ENCODE results near the gene NCAM1. TPM values are rescaled to one million over a fixed set of nuclear protein-coding genes. Genes with fewer than 3 reads are reported as not detected.

Gene NCAM1
- total and polyA plus RNA-seq, 2 donors from 2014 or later = 1.7 to 3.0 TPM

DNA sequence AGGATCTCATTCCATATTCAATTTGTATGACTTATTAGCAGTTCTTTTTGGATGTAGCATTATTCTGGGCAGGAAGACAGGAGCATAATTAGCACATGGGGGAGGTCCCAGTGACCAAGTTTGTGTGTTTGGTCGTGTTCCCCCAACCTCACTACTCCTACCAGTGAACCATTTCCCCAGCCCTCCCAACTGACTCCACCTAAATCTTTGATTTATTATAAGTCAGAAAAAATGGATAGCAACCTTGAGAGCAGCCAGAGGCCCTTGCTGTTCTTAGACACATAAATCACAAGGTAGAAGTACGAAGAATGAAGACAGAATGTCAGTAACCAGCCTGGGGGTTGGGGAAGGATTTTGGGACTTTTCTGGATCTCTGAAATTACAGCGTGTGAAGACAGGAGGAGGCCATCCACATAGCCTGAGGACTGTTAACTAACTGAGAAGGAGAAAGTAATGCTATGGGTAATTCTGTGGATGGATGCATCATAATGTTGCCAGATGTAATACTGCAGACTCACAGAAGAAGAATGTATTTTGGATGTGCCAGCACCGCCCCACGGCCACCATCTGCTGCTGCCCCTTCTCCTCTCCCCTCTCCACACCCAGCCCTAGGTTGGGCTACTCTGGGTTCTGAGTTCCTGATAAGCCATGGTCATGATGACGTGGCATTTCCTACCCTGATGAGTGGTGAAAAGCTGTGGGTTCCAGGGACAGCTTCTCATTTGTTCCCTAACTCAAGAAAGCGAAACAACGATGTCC is 228.9 kb downstream of the NCAM1 start:
- Histone ChIP-seq H3K27ac (ENCODE audit: low read depth in 2 of 2, low read length in 2 of 2) (no peak overlapping the region), H3K9ac (ENCODE audit: low read length in 3 of 3) (no peak overlapping the region), H3K27me3 (ENCODE audit: control insufficient read depth, insufficient read depth, low read length) (no peaks in the 10 kb centered on the region), H3K4me3 (ENCODE audit: low read length in 3 of 3) (no peak overlapping the region), H3K9me3 (ENCODE audit: control insufficient read depth in 2 of 3, insufficient read depth in 1 of 3, low read length in 3 of 3) (no peaks in the 10 kb centered on the region), H3K36me3 (ENCODE audit: control insufficient read depth in 2 of 3, insufficient read depth in 3 of 3, low read length in 3 of 3) (no peaks in the 10 kb centered on the region), H3K4me1 (ENCODE audit: control insufficient read depth in 2 of 3, insufficient read depth in 2 of 3, low read depth in 1 of 3, low read length in 3 of 3) (no peaks in the 10 kb centered on the region)
- no peak for FAIRE-seq
- DNase-seq = no peak
- intact Hi-C loops (cut with DNase I) = no loop called here
- TF ChIP-seq CTCF (IDR thresholded peaks at IDR 0.05; ENCODE audit: borderline replicate concordance, extremely low read depth, insufficient read depth) = no peak

GRCh38 chr11:113192121-113192925 is 231.1 kb downstream of the NCAM1 start:
- intact Hi-C loops (cut with DNase I) = no loop called here
- Histone ChIP-seq H3K4me3 (ENCODE audit: low read length in 3 of 3) (no peak overlapping the region), H3K9ac (ENCODE audit: low read length in 3 of 3) (no peak overlapping the region), H3K36me3 (ENCODE audit: control insufficient read depth in 2 of 3, insufficient read depth in 3 of 3, low read length in 3 of 3) (no peaks in the 10 kb centered on the region), H3K4me1 (ENCODE audit: control insufficient read depth in 2 of 3, insufficient read depth in 2 of 3, low read depth in 1 of 3, low read length in 3 of 3) (no peaks in the 10 kb centered on the region), H3K27ac (ENCODE audit: low read depth in 2 of 2, low read length in 2 of 2) (no peak overlapping the region), H3K27me3 (ENCODE audit: control insufficient read depth, insufficient read depth, low read length) (no peaks in the 10 kb centered on the region), H3K9me3 (ENCODE audit: control insufficient read depth in 2 of 3, insufficient read depth in 1 of 3, low read length in 3 of 3) (no peaks in the 10 kb centered on the region)
- no peak for FAIRE-seq
- TF ChIP-seq CTCF (IDR thresholded peaks at IDR 0.05; ENCODE audit: borderline replicate concordance, extremely low read depth, insufficient read depth) = no peak
- DNase-seq = peak in 3 of 5 donors; percentile 31 to 62 (median 53)

DNA sequence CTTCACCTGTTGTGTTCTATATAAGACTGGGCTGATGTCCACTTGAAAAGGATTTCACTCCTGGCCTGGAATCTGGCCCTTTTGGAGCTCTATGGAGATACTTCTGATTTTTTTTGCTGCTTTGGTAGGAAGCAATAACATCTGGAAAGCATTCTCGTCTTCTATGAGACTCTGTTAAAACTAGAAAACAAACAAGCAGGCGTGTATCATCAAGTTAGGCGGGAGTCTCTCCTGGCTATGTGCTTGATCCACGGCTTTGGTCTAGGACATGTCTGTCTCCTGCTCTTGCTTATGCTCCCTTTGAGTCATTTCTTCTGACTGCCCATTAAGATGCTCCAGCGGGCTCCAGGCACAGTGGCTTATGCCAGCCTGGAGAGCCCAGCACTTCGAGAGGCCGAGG is 231.8 kb downstream of the NCAM1 start:
- intact Hi-C loops (cut with DNase I) = no loop called here
- FAIRE-seq = no peak

More for the DNA sequence above, 231.8 kb downstream of the NCAM1 start:
- Histone ChIP-seq H3K4me1 (ENCODE audit: control insufficient read depth in 2 of 3, insufficient read depth in 2 of 3, low read depth in 1 of 3, low read length in 3 of 3) (no peaks in the 10 kb centered on the region), H3K27me3 (ENCODE audit: control insufficient read depth, insufficient read depth, low read length) (no peaks in the 10 kb centered on the region), H3K36me3 (ENCODE audit: control insufficient read depth in 2 of 3, insufficient read depth in 3 of 3, low read length in 3 of 3) (no peaks in the 10 kb centered on the region), H3K9me3 (ENCODE audit: control insufficient read depth in 2 of 3, insufficient read depth in 1 of 3, low read length in 3 of 3) (no peaks in the 10 kb centered on the region), H3K27ac (ENCODE audit: low read depth in 2 of 2, low read length in 2 of 2) (no peak overlapping the region), H3K9ac (ENCODE audit: low read length in 3 of 3) (no peak overlapping the region), H3K4me3 (ENCODE audit: low read length in 3 of 3) (no peak overlapping the region)
- DNase-seq = peak in 1 of 5 donors; percentile 64
- TF ChIP-seq CTCF (IDR thresholded peaks at IDR 0.05; ENCODE audit: borderline replicate concordance, extremely low read depth, insufficient read depth) = no peak
